DOHH2 (cell line): ENCODE data around the gene PRCD.

Experiments
- H3F3A ChIP-seq: fragments of 200-600 bp; sonication (generic), shearing (Covaris generic); 2 replicates; pipeline ENCODE4 v1.6.0; 2016; ENCODE audit warnings: antibody characterized with exemption, mild to moderate bottlenecking; ENCODE audit not compliant: control insufficient read depth, insufficient read depth
- H3K27ac ChIP-seq: fragments of 200-600 bp; sonication (generic); 2 replicates; pipeline ENCODE4 v1.5.1; 2014; ENCODE audit warnings: low read depth, mild to moderate bottlenecking, low read length, moderate library complexity
- H3K27me3 ChIP-seq: fragments of 200-600 bp; sonication (generic); 2 replicates; pipeline ENCODE4 v1.6.1; 2014; ENCODE audit warnings: mild to moderate bottlenecking, low read length, mixed read lengths; ENCODE audit not compliant: control insufficient read depth
- H3K36me3 ChIP-seq: fragments of 200-600 bp; sonication (generic); 2 replicates; pipeline ENCODE4 v1.6.1; 2014; ENCODE audit warnings: mild to moderate bottlenecking, low read length, moderate library complexity, mixed read lengths; ENCODE audit not compliant: control insufficient read depth
- H3K4me1 ChIP-seq: fragments of 200-600 bp; sonication (generic); 2 replicates; pipeline ENCODE4 v1.6.1; 2014; ENCODE audit warnings: mild to moderate bottlenecking, low read length, mixed read lengths; ENCODE audit not compliant: control insufficient read depth
- H3K4me2 ChIP-seq: fragments of 200-600 bp; sonication (generic); 2 replicates; pipeline ENCODE4 v1.6.0; 2014; ENCODE audit warnings: mild to moderate bottlenecking, low read length, moderate library complexity
- H3K4me3 ChIP-seq: fragments of 200-600 bp; sonication (generic); 2 replicates; pipeline ENCODE4 v1.5.1; 2014; ENCODE audit warnings: mild to moderate bottlenecking, low read length, mixed read lengths
- H3K79me2 ChIP-seq: fragments of 200-600 bp; sonication (generic); 2 replicates; pipeline ENCODE4 v1.6.1; 2014; ENCODE audit warnings: mild to moderate bottlenecking, low read length, mixed read lengths; ENCODE audit not compliant: control insufficient read depth
- H3K9me2 ChIP-seq: fragments of 200-600 bp; sonication (generic); replicated peaks from 2 replicates; pipeline ENCODE4 v1.6.1; 2014; ENCODE audit warnings: mild to moderate bottlenecking, low read length, mixed read lengths; ENCODE audit not compliant: control insufficient read depth
- H3K9me3 ChIP-seq: fragments of 200-600 bp; sonication (generic); 2 replicates; pipeline ENCODE4 v1.6.1; 2014; ENCODE audit warnings: antibody characterized with exemption, low read length, mixed read lengths; ENCODE audit not compliant: control insufficient read depth, insufficient read depth
- H4K20me1 ChIP-seq: fragments of 200-600 bp; sonication (generic); 2 replicates; pipeline ENCODE4 v1.6.0; 2014; ENCODE audit warnings: low read depth, mild to moderate bottlenecking, antibody characterized with exemption, low read length, moderate library complexity; ENCODE audit not compliant: control insufficient read depth, insufficient read depth
- EZH2phosphoT487 ChIP-seq: fragments of 200-600 bp; sonication (generic); IDR thresholded peaks from 2 replicates; pipeline ENCODE4 v1.6.1; 2017; ENCODE audit warnings: borderline replicate concordance, mild to moderate bottlenecking, antibody characterized with exemption, low read length, moderate library complexity, mixed read lengths
- TF ChIP-seq, protein P1 (sequence below): fragments of 200-600 bp; sonication (generic); IDR thresholded peaks from one replicate; pipeline ENCODE4 v1.5.1; 2014; ENCODE audit warnings: antibody characterized with exemption, mild to moderate bottlenecking, low read depth, low read length; ENCODE audit not compliant: poor library complexity, severe bottlenecking

PRCD gene

DNA sequence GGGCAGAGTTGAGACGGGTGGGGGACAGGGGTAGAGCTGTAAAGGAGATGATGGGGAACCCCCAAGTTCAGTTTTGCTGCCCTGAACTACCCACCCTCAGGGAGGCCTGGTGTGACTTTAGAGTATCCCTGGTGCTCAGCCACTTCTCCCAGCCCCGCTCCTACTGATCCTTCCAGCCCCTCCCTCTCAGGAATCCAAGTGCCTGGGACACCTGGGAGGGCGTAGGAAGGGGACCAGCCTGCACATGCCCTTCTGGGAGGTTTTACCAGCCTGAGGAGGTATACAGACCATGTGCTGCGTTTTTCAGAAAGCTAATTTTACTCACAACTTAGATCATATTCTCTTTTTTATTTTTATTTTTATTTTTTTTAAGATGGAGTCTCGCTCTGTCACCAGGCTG lies 41.7 kb downstream of the PRCD start:
- Histone ChIP-seq H3K9me2 (no peaks in the 10 kb centered on the region), H3K4me1 (peaks cover 6% of the 10 kb centered on the region; the same call in 1 of the 2 replicates), H3K36me3 (no peaks in the 10 kb centered on the region), H3K27me3 (peaks cover 64% of the 10 kb centered on the region), H3K27ac (no peak overlapping the region), H3K9me3 (no peaks in the 10 kb centered on the region), H3K4me3 (no peak overlapping the region), H4K20me1 (no peaks in the 10 kb centered on the region), H3F3A (no peaks in the 10 kb centered on the region), H3K4me2 (no peak overlapping the region), H3K79me2 (no peaks in the 10 kb centered on the region)
- no peak for TF ChIP-seq EZH2phosphoT487
- TF ChIP-seq, protein P1, sequence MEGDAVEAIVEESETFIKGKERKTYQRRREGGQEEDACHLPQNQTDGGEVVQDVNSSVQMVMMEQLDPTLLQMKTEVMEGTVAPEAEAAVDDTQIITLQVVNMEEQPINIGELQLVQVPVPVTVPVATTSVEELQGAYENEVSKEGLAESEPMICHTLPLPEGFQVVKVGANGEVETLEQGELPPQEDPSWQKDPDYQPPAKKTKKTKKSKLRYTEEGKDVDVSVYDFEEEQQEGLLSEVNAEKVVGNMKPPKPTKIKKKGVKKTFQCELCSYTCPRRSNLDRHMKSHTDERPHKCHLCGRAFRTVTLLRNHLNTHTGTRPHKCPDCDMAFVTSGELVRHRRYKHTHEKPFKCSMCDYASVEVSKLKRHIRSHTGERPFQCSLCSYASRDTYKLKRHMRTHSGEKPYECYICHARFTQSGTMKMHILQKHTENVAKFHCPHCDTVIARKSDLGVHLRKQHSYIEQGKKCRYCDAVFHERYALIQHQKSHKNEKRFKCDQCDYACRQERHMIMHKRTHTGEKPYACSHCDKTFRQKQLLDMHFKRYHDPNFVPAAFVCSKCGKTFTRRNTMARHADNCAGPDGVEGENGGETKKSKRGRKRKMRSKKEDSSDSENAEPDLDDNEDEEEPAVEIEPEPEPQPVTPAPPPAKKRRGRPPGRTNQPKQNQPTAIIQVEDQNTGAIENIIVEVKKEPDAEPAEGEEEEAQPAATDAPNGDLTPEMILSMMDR = no peak

DNA sequence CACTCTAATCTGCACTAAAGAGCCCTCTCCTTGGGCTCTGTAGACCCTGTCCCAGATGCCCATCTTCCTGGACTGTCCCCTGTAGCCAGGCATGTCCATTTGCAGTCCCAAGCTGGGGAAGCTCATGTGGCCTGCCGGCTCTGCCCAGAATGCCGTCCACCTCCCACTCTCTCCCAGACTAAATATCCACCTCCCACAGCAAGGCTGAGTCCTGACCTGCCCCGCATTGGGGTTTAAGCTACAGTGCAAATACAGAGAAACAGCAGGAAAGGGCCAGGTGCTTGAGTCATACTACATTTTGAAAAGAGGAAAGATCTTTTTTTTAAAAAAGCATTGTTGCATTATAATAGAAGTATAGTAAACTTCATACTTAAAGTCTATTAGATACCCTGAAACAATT lies 42.8 kb downstream of the PRCD start:
- H3K27ac ChIP-seq = no peak overlapping the region
- no peaks in the 10 kb centered on the region for H3K9me2 ChIP-seq
- no peaks in the 10 kb centered on the region for H3K79me2 ChIP-seq
- no peaks in the 10 kb centered on the region for H3K9me3 ChIP-seq
- TF ChIP-seq EZH2phosphoT487 = no peak
- no peaks in the 10 kb centered on the region for H4K20me1 ChIP-seq
- peaks cover 6% of the 10 kb centered on the region; the same call in 1 of the 2 replicates for H3K4me1 ChIP-seq
- H3F3A ChIP-seq = no peaks in the 10 kb centered on the region
- H3K36me3 ChIP-seq = no peaks in the 10 kb centered on the region
- H3K27me3 ChIP-seq = peaks cover 73% of the 10 kb centered on the region
- H3K4me2 ChIP-seq = no peak overlapping the region
- no peak overlapping the region for H3K4me3 ChIP-seq

DNA sequence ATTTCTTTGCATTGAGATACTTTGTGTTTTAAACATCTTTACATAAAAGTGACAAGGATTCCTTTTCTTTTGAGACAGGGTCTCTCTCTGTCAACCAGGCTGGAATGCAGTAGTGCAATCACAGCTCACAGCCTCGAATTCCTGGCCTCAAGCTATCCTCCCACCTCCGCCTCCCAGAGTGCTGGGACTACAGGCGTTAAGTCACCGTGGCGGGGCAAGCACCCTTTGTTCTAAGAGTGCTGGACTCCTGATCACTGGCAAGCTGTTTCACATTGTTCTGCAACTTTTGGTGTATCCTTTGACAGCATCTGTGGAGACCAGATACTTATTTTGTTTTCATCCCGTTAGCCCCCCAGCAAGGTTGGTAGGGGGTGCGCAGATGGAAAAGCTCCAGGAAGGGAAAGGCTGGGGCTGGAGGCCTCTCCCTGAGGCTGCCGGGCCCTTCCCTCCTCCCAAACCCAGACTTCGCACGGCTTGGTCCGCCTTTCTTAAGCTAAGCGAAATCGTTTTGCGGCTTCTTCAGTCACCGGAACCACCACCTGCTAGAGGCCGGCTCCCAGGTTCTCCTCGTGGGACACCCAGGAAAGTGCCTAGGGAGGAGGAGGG lies 44.7 kb downstream of the PRCD start:
- no peaks in the 10 kb centered on the region for H3K36me3 ChIP-seq
- no peak overlapping the region for H3K4me3 ChIP-seq
- H3K27me3 ChIP-seq = peaks cover 71% of the 10 kb centered on the region
- H4K20me1 ChIP-seq = no peaks in the 10 kb centered on the region
- no peaks in the 10 kb centered on the region for H3K9me2 ChIP-seq
- TF ChIP-seq EZH2phosphoT487 = no peak
- TF ChIP-seq, protein P1 = no peak
- H3K79me2 ChIP-seq = no peaks in the 10 kb centered on the region
- no peaks in the 10 kb centered on the region for H3F3A ChIP-seq
- peaks cover 6% of the 10 kb centered on the region; the same call in 1 of the 2 replicates for H3K4me1 ChIP-seq
- no peak overlapping the region for H3K27ac ChIP-seq
- H3K4me2 ChIP-seq = peak overlapping the region; percentile 24; the same call in 1 of the 2 replicates
- H3K9me3 ChIP-seq = no peaks in the 10 kb centered on the region

DNA sequence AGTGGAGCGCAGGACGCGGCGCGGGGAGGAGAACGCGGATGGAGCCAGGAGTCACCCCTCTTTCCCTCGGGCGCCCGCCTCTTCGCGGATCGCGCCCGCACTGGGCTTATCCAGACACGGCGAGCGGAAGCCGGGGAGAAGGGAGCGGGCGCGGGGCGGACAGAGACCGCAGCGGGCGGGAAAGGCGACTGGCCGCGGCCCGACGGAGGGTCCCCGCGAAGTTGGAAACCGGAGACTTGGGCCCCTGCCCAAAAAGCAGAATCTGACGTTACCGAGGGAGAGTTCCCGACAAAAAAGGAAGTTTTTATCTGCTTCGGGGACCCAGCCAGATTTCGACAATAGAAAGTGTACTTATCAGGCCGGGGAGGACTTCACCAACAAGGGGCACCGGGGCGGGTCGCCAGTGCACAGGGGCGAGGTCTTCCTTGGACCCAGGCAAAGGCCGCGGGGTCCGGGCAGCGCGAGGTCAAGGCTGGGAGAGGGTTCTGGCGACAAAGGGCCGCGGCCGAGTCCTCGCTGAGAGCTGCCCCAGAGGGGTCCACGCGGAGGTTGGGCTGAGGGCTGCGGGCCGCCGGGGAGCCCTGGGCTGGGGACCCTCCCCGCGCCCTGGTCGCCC lies 45.3 kb downstream of the PRCD start:
- Histone ChIP-seq H3K4me1 (peaks cover 6% of the 10 kb centered on the region; the same call in 1 of the 2 replicates), H3F3A (no peaks in the 10 kb centered on the region), H3K27me3 (peaks cover 69% of the 10 kb centered on the region), H3K79me2 (no peaks in the 10 kb centered on the region), H4K20me1 (no peaks in the 10 kb centered on the region), H3K27ac (no peak overlapping the region), H3K4me3 (no peak overlapping the region), H3K9me3 (no peaks in the 10 kb centered on the region), H3K9me2 (no peaks in the 10 kb centered on the region), H3K4me2 (peak overlapping the region; percentile 24; the same call in 1 of the 2 replicates), H3K36me3 (no peaks in the 10 kb centered on the region)
- TF ChIP-seq, protein P1 = no peak
- TF ChIP-seq EZH2phosphoT487 = peak; percentile 100
